Prostate gland (tissue), 2 donors: ENCODE data around the gene SYNJ2.

Experiments
- POLR2A ChIP-seq: fragments of 450-650 bp; IDR thresholded peaks from one replicate; pipeline ENCODE4 v1.6.1; 2016; ENCODE audit warnings: antibody characterized with exemption, mild to moderate bottlenecking
- TF ChIP-seq, protein P1 (sequence below), 4 experiments: fragments of 200-600 bp in 2 of 4; fragments of 450-650 bp in 2 of 4; sonication (generic) in 2 of 4; IDR thresholded peaks; 1 replicate in 3 of 4; 2 replicates in 1 of 4; pipeline ENCODE4 v1.5.1; 2016 to 2019; ENCODE audit warnings: antibody characterized with exemption in 4 of 4, mild to moderate bottlenecking in 2 of 4, moderate library complexity in 2 of 4

DNA sequence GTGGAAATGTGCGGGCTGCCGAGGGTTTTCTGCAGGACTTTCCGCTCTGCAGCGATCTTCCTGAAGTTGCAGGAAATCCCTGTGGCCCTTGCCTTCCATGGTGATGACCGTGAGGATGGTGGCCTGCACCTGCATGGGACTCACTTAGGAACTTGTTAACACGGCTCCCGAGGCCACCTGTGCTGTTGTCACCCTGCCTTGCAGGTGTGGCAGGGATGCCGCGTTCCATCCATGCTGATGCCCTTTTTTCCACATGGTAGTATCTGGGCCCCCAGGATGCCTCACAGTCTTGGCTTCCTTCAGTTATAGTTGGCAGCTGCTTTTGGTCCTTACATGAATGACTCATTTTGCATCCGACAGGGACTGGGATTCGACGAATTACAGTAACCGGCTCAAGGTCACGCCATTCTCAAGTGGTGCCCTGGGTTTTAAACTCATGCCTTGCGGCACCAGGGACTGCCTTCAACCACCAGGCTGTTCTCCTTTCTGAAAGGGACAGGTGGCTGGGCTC lies 37.2 kb downstream of the SYNJ2 start:
- TF ChIP-seq, protein P1, sequence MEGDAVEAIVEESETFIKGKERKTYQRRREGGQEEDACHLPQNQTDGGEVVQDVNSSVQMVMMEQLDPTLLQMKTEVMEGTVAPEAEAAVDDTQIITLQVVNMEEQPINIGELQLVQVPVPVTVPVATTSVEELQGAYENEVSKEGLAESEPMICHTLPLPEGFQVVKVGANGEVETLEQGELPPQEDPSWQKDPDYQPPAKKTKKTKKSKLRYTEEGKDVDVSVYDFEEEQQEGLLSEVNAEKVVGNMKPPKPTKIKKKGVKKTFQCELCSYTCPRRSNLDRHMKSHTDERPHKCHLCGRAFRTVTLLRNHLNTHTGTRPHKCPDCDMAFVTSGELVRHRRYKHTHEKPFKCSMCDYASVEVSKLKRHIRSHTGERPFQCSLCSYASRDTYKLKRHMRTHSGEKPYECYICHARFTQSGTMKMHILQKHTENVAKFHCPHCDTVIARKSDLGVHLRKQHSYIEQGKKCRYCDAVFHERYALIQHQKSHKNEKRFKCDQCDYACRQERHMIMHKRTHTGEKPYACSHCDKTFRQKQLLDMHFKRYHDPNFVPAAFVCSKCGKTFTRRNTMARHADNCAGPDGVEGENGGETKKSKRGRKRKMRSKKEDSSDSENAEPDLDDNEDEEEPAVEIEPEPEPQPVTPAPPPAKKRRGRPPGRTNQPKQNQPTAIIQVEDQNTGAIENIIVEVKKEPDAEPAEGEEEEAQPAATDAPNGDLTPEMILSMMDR (IDR thresholded peaks at IDR 0.05), result no peak
- no peak for TF ChIP-seq POLR2A
